Testis (tissue), 3 donors: ENCODE results near the gene SPATA1. TPM values are rescaled to one million over a fixed set of nuclear protein-coding genes. Genes with fewer than 3 reads are reported as not detected.

Experiments
- DNase-seq: peaks from one replicate; pipeline ENCODE4 v3.0.0-alpha.2; 2019
- H3K27ac ChIP-seq, 2 donors: fragments of 200-600 bp; sonication (generic); one replicate each; pipeline ENCODE4 v1.5.1; 2019
- H3K27me3 ChIP-seq: fragments of 200-600 bp; sonication (generic); one replicate; pipeline ENCODE4 v1.5.1; 2019
- H3K36me3 ChIP-seq: fragments of 200-600 bp; sonication (generic); one replicate; pipeline ENCODE4 v1.5.1; 2017; ENCODE audit warnings: low read depth; ENCODE audit errors: missing control alignments
- H3K4me1 ChIP-seq: fragments of 200-600 bp; sonication (generic); one replicate; pipeline ENCODE4 v1.5.1; 2019
- H3K4me3 ChIP-seq, 2 donors: fragments of 200-600 bp; sonication (generic); one replicate each; pipeline ENCODE4 v1.5.1; 2017 to 2019
- H3K9me3 ChIP-seq: fragments of 200-600 bp; sonication (generic); one replicate; pipeline ENCODE4 v1.5.1; 2017
- POLR2A ChIP-seq: fragments of 450-650 bp; IDR thresholded peaks from one replicate; pipeline ENCODE4 v1.6.1; 2017; ENCODE audit warnings: antibody characterized with exemption, mild to moderate bottlenecking, moderate library complexity
- WGBS, 2 donors: methylation state at CpG; one replicate each; pipeline ENCODE4 v1.1.5; 2018; 5-methylcytosine and 5-hydroxymethylcytosine counted together
- intact Hi-C: fragments of 100-400 bp; cut with DNase I; formaldehyde crosslinking; loops from one replicate; pipeline ENCODE4 v1.15.1; 2023; ENCODE audit warnings: low total_unique reads
- polyA plus RNA-seq: library from polyadenylated mRNA; stranded (reverse); fragments of 350-450 nt; fragmentation: Illumina TruSeq; extraction: RNeasy Lipid Tissue Mini Kit (QIAGEN cat#74804); gene quantifications from one replicate; pipeline ENCODE4 v1.2.3, GENCODE V29; 2014; ENCODE audit warnings: low read depth, low replicate concordance; ENCODE audit not compliant: insufficient read depth
- total RNA-seq, 2 donors: library from RNA; depleted of rRNA; stranded (reverse); fragments of >200 nt; gene quantifications; one replicate each; pipeline ENCODE4 v1.2.3, GENCODE V29; 2016
- TF ChIP-seq, protein P1 (sequence below), 3 experiments: fragments of 450-650 bp in 2 of 3; fragments of 200-600 bp in 1 of 3; sonication (generic) in 1 of 3; IDR thresholded peaks; one replicate each; pipeline ENCODE4 v1.5.1; 2016 to 2019; ENCODE audit warnings: antibody characterized with exemption in 3 of 3, mild to moderate bottlenecking in 2 of 3, moderate library complexity in 1 of 3

The SPATA1 gene
- total and polyA plus RNA-seq, 3 donors from 2014 or later = 6.0 to 17.6 (median 7.1) TPM

- no peaks in the 10 kb centered on the region for H3K4me1 ChIP-seq
- no peak overlapping the region for H3K27ac ChIP-seq
- WGBS, 2 donors = 86 to 88% methylated on average over 1 of the region's 1 CpG
- intact Hi-C loops = no loop called here
- TF ChIP-seq POLR2A = no peak
- TF ChIP-seq, protein P1, sequence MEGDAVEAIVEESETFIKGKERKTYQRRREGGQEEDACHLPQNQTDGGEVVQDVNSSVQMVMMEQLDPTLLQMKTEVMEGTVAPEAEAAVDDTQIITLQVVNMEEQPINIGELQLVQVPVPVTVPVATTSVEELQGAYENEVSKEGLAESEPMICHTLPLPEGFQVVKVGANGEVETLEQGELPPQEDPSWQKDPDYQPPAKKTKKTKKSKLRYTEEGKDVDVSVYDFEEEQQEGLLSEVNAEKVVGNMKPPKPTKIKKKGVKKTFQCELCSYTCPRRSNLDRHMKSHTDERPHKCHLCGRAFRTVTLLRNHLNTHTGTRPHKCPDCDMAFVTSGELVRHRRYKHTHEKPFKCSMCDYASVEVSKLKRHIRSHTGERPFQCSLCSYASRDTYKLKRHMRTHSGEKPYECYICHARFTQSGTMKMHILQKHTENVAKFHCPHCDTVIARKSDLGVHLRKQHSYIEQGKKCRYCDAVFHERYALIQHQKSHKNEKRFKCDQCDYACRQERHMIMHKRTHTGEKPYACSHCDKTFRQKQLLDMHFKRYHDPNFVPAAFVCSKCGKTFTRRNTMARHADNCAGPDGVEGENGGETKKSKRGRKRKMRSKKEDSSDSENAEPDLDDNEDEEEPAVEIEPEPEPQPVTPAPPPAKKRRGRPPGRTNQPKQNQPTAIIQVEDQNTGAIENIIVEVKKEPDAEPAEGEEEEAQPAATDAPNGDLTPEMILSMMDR (IDR thresholded peaks at IDR 0.05) = no peak
- no peaks in the 10 kb centered on the region for H3K9me3 ChIP-seq
- no peaks in the 10 kb centered on the region for H3K27me3 ChIP-seq
- H3K4me3 ChIP-seq = no peak overlapping the region
- DNase-seq = no peak
- no peaks in the 10 kb centered on the region for H3K36me3 ChIP-seq
Measured at GRCh38 chr1:84615790-84616189, 109.6 kb downstream of the SPATA1 start.

Other genes starting within 250 kb of the SPATA1 start
- 1 to 10 TPM; 6.1 to 6.6 TPM for gene SAMD13, start 204.7 kb upstream of the SPATA1 start, total RNA-seq
- 31.9 TPM for gene SAMD13, start 204.7 kb upstream of the SPATA1 start, polyA plus RNA-seq
- under 1 TPM; 0.25 to 0.31 TPM for gene DNASE2B, start 107.9 kb upstream of the SPATA1 start, total RNA-seq
- gene DNASE2B, start 107.9 kb upstream of the SPATA1 start, polyA plus RNA-seq = 1.3 TPM
- gene RPF1, start 27.1 kb upstream of the SPATA1 start, total RNA-seq = 10 to 100 TPM; 41.9 to 49.2 TPM
- gene RPF1, start 27.1 kb upstream of the SPATA1 start, polyA plus RNA-seq = 62.2 TPM
- gene GNG5, start 195 bp downstream of the SPATA1 start, total RNA-seq = 100 to 1,000 TPM; 113 to 143 TPM
- 193 TPM for gene GNG5, start 195 bp downstream of the SPATA1 start, polyA plus RNA-seq
- gene CTBS, start 68.1 kb downstream of the SPATA1 start, total RNA-seq = 10 to 100 TPM in 1 of 2 donors, 1 to 10 TPM in 1; 9.9 to 17.8 TPM
- gene CTBS, start 68.1 kb downstream of the SPATA1 start, polyA plus RNA-seq = 12.9 TPM
- 100 to 1,000 TPM in 1 of 2 donors, 10 to 100 TPM in 1; 64.6 to 128 TPM for gene SSX2IP, start 184.1 kb downstream of the SPATA1 start, total RNA-seq
- gene SSX2IP, start 184.1 kb downstream of the SPATA1 start, polyA plus RNA-seq = 158 TPM